GM12878 (cell line): Measurements from ENCODE around the gene AMIGO2. TPM values are rescaled to one million over a fixed set of nuclear protein-coding genes. Genes with fewer than 3 reads are reported as not detected.

Experiments
- CBX5 ChIP-seq: sonication (generic); IDR thresholded peaks from 2 replicates; pipeline ENCODE4 v1.6.1; 2016; ENCODE audit warnings: low read depth, moderate library complexity, mild to moderate bottlenecking, inconsistent platforms
- MTA2 ChIP-seq: fragments of 450-650 bp; IDR thresholded peaks from 2 replicates; pipeline ENCODE4 v1.6.1; 2016; ENCODE audit warnings: low read depth, mild to moderate bottlenecking, moderate library complexity
- YBX1 ChIP-seq: fragments of 450-650 bp; IDR thresholded peaks from 2 replicates; pipeline ENCODE4 v1.6.1; 2016; ENCODE audit warnings: antibody characterized with exemption
- ZSCAN29 ChIP-seq: fragments of 450-650 bp; IDR thresholded peaks from 2 replicates; pipeline ENCODE4 v1.6.1; 2017; ENCODE audit warnings: mild to moderate bottlenecking, moderate library complexity
- polyA plus RNA-seq, 11 experiments: library from polyadenylated mRNA; depleted of rRNA in 4 of 11; unstranded in 6 of 11; stranded (reverse) in 5 of 11; fragments of >200 nt; fragmentation: Nextera tagmentation in 4 of 11; fragmentation: Illumina TruSeq in 1 of 11; extraction: Ambion mirVana in 4 of 11; extraction: Trizol in 1 of 11; gene quantifications; 1 replicate in 1 of 11; 2 replicates in 10 of 11; pipeline versions ENCODE4 v1.2.1 to v1.2.3, GENCODE V29; 2011 to 2016; ENCODE audit warnings: inconsistent platforms in 2 of 11, missing spikeins in 2 of 11, low read depth in 1 of 11
- total RNA-seq, 4 experiments: library from RNA; depleted of rRNA in 3 of 4; stranded (reverse); fragments of >200 nt in 3 of 4; fragmentation: Illumina TruSeq in 1 of 4; extraction: Trizol in 1 of 4; gene quantifications; 2 replicates each; pipeline versions ENCODE4 v1.2.1 to v1.2.3, GENCODE V29; 2013 to 2021
- TF ChIP-seq, protein P1 (sequence below): IDR thresholded peaks from 2 replicates; pipeline ENCODE4 v1.6.1; 2011; ENCODE audit warnings: borderline replicate concordance, low read depth, mild to moderate bottlenecking, moderate library complexity, low read length; ENCODE audit not compliant: insufficient read depth, poor library complexity, severe bottlenecking
- TF ChIP-seq, protein P2 (sequence below): IDR thresholded peaks from 2 replicates; pipeline ENCODE4 v1.6.1; 2012; ENCODE audit warnings: improper control_type of control experiment, low read depth, low read length; ENCODE audit not compliant: insufficient replicate concordance
- TF ChIP-seq, protein P3 (sequence below): fragments of 450-650 bp; formaldehyde crosslinking; IDR thresholded peaks from 2 replicates; pipeline ENCODE4 v1.5.0; 2022; ENCODE audit warnings: mild to moderate bottlenecking, missing genetic modification characterization

AMIGO2 gene
- total and polyA plus RNA-seq, 10 of the 15 experiments (the other 5 are each of a cell fraction or from before 2014, with no cell fraction given), result 0.03 to 0.15 (median 0.11) TPM; not detected in 7

DNA sequence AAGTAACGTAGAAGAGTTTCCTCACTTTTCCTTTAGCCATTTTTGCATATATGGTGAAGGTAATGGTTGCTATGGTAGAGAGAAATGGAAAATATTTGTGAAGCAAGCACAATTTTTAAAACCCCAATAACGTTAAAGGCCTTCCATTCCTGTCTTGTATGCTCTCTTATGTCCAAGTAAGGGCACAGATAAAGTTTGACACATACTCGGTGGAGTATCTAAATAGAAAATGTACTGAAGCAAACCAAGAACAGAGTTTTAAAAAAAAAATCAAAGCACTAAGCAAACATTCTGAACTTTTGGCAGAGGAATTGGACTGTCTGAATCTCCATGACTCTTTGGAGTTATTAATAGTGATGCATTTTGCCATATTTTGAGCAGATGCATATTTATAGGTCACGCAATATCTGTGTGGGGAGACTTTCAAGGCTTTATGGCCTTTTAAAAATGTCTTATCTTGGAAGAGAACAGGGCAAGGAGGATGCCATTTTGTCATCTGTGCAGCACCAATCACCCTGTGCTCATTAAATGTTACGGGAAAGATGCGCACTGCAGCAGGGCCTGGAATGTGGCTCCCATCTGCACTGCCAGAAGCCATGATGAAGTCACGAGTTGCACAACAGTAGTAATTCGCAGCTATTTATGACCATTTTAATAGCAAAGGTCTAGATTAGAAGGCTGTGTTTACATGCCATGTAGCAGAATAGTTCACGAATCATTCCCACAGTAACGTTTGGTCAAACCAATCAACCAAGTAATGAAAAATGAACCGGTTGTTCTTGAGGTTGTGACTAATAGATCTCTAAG, 23.3 kb upstream of the AMIGO2 start (continued):
- TF ChIP-seq, protein P1, sequence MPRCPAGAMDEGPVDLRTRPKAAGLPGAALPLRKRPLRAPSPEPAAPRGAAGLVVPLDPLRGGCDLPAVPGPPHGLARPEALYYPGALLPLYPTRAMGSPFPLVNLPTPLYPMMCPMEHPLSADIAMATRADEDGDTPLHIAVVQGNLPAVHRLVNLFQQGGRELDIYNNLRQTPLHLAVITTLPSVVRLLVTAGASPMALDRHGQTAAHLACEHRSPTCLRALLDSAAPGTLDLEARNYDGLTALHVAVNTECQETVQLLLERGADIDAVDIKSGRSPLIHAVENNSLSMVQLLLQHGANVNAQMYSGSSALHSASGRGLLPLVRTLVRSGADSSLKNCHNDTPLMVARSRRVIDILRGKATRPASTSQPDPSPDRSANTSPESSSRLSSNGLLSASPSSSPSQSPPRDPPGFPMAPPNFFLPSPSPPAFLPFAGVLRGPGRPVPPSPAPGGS, result no peak
- TF ChIP-seq ZSCAN29 (no peak), YBX1 (no peak), CBX5 (no peak), MTA2 (no peak)
- TF ChIP-seq, protein P2, sequence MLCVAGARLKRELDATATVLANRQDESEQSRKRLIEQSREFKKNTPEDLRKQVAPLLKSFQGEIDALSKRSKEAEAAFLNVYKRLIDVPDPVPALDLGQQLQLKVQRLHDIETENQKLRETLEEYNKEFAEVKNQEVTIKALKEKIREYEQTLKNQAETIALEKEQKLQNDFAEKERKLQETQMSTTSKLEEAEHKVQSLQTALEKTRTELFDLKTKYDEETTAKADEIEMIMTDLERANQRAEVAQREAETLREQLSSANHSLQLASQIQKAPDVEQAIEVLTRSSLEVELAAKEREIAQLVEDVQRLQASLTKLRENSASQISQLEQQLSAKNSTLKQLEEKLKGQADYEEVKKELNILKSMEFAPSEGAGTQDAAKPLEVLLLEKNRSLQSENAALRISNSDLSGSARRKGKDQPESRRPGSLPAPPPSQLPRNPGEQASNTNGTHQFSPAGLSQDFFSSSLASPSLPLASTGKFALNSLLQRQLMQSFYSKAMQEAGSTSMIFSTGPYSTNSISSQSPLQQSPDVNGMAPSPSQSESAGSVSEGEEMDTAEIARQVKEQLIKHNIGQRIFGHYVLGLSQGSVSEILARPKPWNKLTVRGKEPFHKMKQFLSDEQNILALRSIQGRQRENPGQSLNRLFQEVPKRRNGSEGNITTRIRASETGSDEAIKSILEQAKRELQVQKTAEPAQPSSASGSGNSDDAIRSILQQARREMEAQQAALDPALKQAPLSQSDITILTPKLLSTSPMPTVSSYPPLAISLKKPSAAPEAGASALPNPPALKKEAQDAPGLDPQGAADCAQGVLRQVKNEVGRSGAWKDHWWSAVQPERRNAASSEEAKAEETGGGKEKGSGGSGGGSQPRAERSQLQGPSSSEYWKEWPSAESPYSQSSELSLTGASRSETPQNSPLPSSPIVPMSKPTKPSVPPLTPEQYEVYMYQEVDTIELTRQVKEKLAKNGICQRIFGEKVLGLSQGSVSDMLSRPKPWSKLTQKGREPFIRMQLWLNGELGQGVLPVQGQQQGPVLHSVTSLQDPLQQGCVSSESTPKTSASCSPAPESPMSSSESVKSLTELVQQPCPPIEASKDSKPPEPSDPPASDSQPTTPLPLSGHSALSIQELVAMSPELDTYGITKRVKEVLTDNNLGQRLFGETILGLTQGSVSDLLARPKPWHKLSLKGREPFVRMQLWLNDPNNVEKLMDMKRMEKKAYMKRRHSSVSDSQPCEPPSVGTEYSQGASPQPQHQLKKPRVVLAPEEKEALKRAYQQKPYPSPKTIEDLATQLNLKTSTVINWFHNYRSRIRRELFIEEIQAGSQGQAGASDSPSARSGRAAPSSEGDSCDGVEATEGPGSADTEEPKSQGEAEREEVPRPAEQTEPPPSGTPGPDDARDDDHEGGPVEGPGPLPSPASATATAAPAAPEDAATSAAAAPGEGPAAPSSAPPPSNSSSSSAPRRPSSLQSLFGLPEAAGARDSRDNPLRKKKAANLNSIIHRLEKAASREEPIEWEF, result no peak
- TF ChIP-seq, protein P3, sequence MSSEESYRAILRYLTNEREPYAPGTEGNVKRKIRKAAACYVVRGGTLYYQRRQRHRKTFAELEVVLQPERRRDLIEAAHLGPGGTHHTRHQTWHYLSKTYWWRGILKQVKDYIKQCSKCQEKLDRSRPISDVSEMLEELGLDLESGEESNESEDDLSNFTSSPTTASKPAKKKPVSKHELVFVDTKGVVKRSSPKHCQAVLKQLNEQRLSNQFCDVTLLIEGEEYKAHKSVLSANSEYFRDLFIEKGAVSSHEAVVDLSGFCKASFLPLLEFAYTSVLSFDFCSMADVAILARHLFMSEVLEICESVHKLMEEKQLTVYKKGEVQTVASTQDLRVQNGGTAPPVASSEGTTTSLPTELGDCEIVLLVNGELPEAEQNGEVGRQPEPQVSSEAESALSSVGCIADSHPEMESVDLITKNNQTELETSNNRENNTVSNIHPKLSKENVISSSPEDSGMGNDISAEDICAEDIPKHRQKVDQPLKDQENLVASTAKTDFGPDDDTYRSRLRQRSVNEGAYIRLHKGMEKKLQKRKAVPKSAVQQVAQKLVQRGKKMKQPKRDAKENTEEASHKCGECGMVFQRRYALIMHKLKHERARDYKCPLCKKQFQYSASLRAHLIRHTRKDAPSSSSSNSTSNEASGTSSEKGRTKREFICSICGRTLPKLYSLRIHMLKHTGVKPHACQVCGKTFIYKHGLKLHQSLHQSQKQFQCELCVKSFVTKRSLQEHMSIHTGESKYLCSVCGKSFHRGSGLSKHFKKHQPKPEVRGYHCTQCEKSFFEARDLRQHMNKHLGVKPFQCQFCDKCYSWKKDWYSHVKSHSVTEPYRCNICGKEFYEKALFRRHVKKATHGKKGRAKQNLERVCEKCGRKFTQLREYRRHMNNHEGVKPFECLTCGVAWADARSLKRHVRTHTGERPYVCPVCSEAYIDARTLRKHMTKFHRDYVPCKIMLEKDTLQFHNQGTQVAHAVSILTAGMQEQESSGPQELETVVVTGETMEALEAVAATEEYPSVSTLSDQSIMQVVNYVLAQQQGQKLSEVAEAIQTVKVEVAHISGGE (CRISPR knock-in tag), result no peak
